Thyroid gland (tissue), 4 donors: ENCODE data around the gene ITGB2. TPM values are rescaled to one million over a fixed set of nuclear protein-coding genes. Genes with fewer than 3 reads are reported as not detected.

Source experiments
- DNase-seq, 2 donors: peaks; one replicate each; pipeline ENCODE4 v3.0.0-alpha.2; 2019
- H3K27ac ChIP-seq, 3 donors: fragments of 200-600 bp; sonication (generic); 1 replicate in 2 of 3; 2 replicates in 1 of 3; pipeline ENCODE4 v1.5.1; 2016 to 2019; ENCODE audit warnings: mild to moderate bottlenecking in 1 of 3, moderate library complexity in 1 of 3
- H3K27me3 ChIP-seq: fragments of 200-600 bp; sonication (generic); one replicate; pipeline ENCODE4 v1.5.1; 2019
- H3K36me3 ChIP-seq, 2 donors: fragments of 200-600 bp; sonication (generic); one replicate each; pipeline ENCODE4 v1.5.1; 2016 to 2019
- H3K4me1 ChIP-seq, 2 donors: fragments of 200-600 bp; sonication (generic); one replicate each; pipeline ENCODE4 v1.5.1; 2017 to 2019
- H3K4me3 ChIP-seq, 3 donors: fragments of 200-600 bp; sonication (generic); replicated peaks in 1 of 3; 1 replicate in 2 of 3; 2 replicates in 1 of 3; pipeline ENCODE4 v1.5.1; 2016; ENCODE audit warnings: mild to moderate bottlenecking in 1 of 3
- H3K9me3 ChIP-seq: fragments of 200-600 bp; sonication (generic); one replicate; pipeline ENCODE4 v1.5.1; 2017
- CTCF ChIP-seq, 6 experiments: fragments of 200-600 bp in 3 of 6; fragments of 450-650 bp in 3 of 6; sonication (generic) in 3 of 6; IDR thresholded peaks; one replicate each; pipeline ENCODE4 v1.5.1; 2016 to 2019; ENCODE audit warnings: antibody characterized with exemption in 6 of 6, mild to moderate bottlenecking in 2 of 6, inconsistent platforms in 1 of 6, moderate library complexity in 1 of 6
- POLR2A ChIP-seq, 2 donors: fragments of 450-650 bp; IDR thresholded peaks; one replicate each; pipeline ENCODE4 v1.6.1; 2017; ENCODE audit warnings: antibody characterized with exemption in 2 of 2, mild to moderate bottlenecking in 2 of 2, moderate library complexity in 1 of 2
- whole genome bisulfite sequencing, 2 donors: methylation state at CpG; one replicate each; pipeline ENCODE4 v1.1.5; 2017; 5-methylcytosine and 5-hydroxymethylcytosine counted together
- intact Hi-C: fragments of 100-400 bp; cut with DNase I; formaldehyde crosslinking; loops from one replicate; pipeline ENCODE4 v1.15.1; 2023
- total RNA-seq, 4 donors: library from RNA; depleted of rRNA; stranded (reverse); fragments of >200 nt; gene quantifications; one replicate each; pipeline ENCODE4 v1.2.3, GENCODE V29; 2016

Gene ITGB2
- total RNA-seq, 4 donors from 2014 or later = 18.4 to 79.4 (median 27.5) TPM

GRCh38 chr21:44837537-44837936, 83.2 kb downstream of the ITGB2 start:
- Histone ChIP-seq H3K27ac (no peak overlapping the region), H3K36me3 (no peaks in the 10 kb centered on the region), H3K9me3 (no peaks in the 10 kb centered on the region), H3K4me1 (peaks cover 0 to 14% of the 10 kb centered on the region in 2 donors), H3K4me3 (no peak overlapping the region), H3K27me3 (no peaks in the 10 kb centered on the region)
- intact Hi-C loops = no loop called here
- no peak for DNase-seq
- WGBS, 2 donors = 90 to 95% methylated on average over 10 to 11 of the region's 13 CpGs
- TF ChIP-seq POLR2A (IDR thresholded peaks at IDR 0.05) = no peak
- TF ChIP-seq CTCF (IDR thresholded peaks at IDR 0.05) = no peak

- Histone ChIP-seq H3K9me3 (no peaks in the 10 kb centered on the region), H3K4me1 (peaks cover 0 to 15% of the 10 kb centered on the region in 2 donors), H3K27ac (no peak overlapping the region), H3K36me3 (no peaks in the 10 kb centered on the region), H3K4me3 (no peak overlapping the region), H3K27me3 (no peaks in the 10 kb centered on the region)
- intact Hi-C loops = no loop called here
- WGBS, 2 donors = 77 to 81% methylated on average over 10 to 23 of the region's 37 CpGs
- peak; percentile 81 to 84 for DNase-seq
- TF ChIP-seq CTCF (IDR thresholded peaks at IDR 0.05) = no peak
- no peak for TF ChIP-seq POLR2A (IDR thresholded peaks at IDR 0.05)
These were observed 83.8 kb downstream of the ITGB2 start for GRCh38 chr21:44836666-44837471.

GRCh38 chr21:44836349-44836665, 84.4 kb downstream of the ITGB2 start:
- WGBS, 2 donors = no CpG with 5 or more reads among the region's 3 CpGs
- H3K4me3 ChIP-seq = no peak overlapping the region
- peaks cover 0 to 15% of the 10 kb centered on the region in 2 donors for H3K4me1 ChIP-seq
- no peak for DNase-seq
- H3K9me3 ChIP-seq = no peaks in the 10 kb centered on the region
- no peak overlapping the region for H3K27ac ChIP-seq
- intact Hi-C loops = no loop called here
- no peaks in the 10 kb centered on the region for H3K27me3 ChIP-seq
- no peak for TF ChIP-seq CTCF (IDR thresholded peaks at IDR 0.05)
- TF ChIP-seq POLR2A (IDR thresholded peaks at IDR 0.05) = no peak
- no peaks in the 10 kb centered on the region for H3K36me3 ChIP-seq

Other genes starting within 250 kb of the ITGB2 start
- gene KRTAP12-1, start 238.7 kb downstream of the ITGB2 start, total RNA-seq = under 1 TPM in 1 of 4 donors, not detected in 3; 0.78 TPM
- not detected for gene KRTAP10-12, start 223.7 kb downstream of the ITGB2 start, total RNA-seq
- gene TSPEAR, start 209.3 kb downstream of the ITGB2 start, total RNA-seq = 1 to 10 TPM in 2 of 4 donors, under 1 TPM in 2; 0.21 to 1.3 (median 0.69) TPM
- 100 to 1,000 TPM in 1 of 4 donors, 10 to 100 TPM in 3; 90.4 to 127 (median 95.3) TPM for gene UBE2G2, start 119.1 kb downstream of the ITGB2 start, total RNA-seq
- gene SUMO3, start 102.8 kb downstream of the ITGB2 start, total RNA-seq = 100 to 1,000 TPM in 1 of 4 donors, 10 to 100 TPM in 3; 65.7 to 127 (median 87.8) TPM
- 100 to 1,000 TPM; 256 to 374 (median 309) TPM for gene PTTG1IP, start 47.2 kb downstream of the ITGB2 start, total RNA-seq
- gene SLX9, start 19.1 kb upstream of the ITGB2 start, total RNA-seq = 10 to 100 TPM in 3 of 4 donors, 1 to 10 TPM in 1; 4.8 to 19.1 (median 11.2) TPM
- gene ADARB1, start 153.7 kb upstream of the ITGB2 start, total RNA-seq = 10 to 100 TPM in 2 of 4 donors, 1 to 10 TPM in 2; 5.0 to 20.2 (median 10.1) TPM